ENCODE measurements around the gene KPNB1.

The KPNB1 gene

GRCh38 chr17:47649153-47649971, at the start of gene KPNB1:
KPNB1 (plus strand) TSS chr17:47649919; CDS start chr17:47650245, 326 bp downstream.
- TF ChIP-seq CTCF (IDR thresholded peaks at IDR 0.05; ENCODE audit: insufficient read depth, missing control alignments), result no peak
- DNase-seq (ENCODE audit: insufficient read length, low spot score) (no peak), FAIRE-seq (no peak)

DNA sequence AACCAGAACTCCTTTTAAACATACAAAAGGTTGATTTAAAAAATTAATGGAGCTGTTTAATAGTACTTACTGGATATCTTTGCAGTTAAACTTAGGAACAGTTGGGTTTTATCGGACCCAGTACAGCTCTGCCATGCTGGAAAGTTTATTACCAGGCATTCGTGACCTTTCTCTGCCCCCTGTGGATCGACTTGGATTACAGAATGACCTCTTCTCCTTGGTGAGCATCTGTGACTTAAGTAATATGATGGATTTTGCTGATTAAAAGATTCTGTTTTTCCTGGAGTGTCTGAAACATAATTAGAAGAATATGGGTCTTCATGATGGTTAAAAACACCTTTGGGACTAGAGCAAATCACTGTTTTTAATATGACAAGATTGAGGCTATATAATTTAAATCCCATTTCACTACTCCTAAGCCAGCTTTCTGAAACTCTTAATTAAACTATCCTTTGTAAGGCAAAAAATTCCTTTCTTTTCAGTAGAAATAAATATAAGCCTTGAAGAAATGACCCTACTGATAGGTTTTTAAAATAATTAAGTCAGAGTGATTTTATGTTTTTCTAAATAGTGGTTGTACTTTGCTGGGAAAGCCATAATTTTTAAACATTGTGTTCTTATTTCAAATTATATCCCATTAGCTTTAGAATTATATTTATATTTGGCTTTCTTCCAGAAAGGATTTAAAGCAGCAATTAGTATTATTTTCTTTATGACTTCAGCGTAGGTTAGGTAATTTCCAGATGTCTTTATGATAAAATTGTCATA, 45.7 kb upstream of the KPNB1 start:
- TF ChIP-seq CTCF (IDR thresholded peaks at IDR 0.05; ENCODE audit: insufficient read depth, missing control alignments), result peak; percentile 17
- DNase-seq (ENCODE audit: insufficient read length, low spot score) (no peak), FAIRE-seq (no peak)

DNA sequence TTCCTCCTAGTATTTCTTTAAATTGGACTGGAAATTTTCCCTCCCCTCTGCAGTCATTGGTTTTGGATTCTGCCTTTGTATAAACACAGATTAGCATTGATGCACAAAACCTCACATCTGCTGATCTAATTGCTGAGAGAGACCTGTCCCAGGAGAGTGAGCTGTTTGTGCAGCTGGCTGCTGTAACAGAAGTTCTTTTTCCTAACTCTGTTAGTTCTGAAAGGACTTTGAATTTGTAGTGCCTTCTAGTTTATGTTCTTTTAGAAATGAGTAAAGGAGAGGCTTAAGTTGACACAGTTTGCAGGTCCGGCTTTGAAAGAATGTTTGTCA, 45.2 kb upstream of the KPNB1 start:
- no peak for FAIRE-seq
- no peak for TF ChIP-seq CTCF (IDR thresholded peaks at IDR 0.05; ENCODE audit: insufficient read depth, missing control alignments)
- DNase-seq (ENCODE audit: insufficient read length, low spot score), result no peak

GRCh38 chr17:47605011-47605410, 44.7 kb upstream of the KPNB1 start:
- TF ChIP-seq CTCF (IDR thresholded peaks at IDR 0.05; ENCODE audit: insufficient read depth, missing control alignments), result no peak
- FAIRE-seq, result no peak
- DNase-seq (ENCODE audit: insufficient read length, low spot score), result no peak

- no peak for DNase-seq (ENCODE audit: insufficient read length, low spot score)
- no peak for TF ChIP-seq CTCF (IDR thresholded peaks at IDR 0.05; ENCODE audit: insufficient read depth, missing control alignments)
- FAIRE-seq, result no peak
Observed at GRCh38 chr17:47607481-47607880, 42.2 kb upstream of the KPNB1 start.

DNA sequence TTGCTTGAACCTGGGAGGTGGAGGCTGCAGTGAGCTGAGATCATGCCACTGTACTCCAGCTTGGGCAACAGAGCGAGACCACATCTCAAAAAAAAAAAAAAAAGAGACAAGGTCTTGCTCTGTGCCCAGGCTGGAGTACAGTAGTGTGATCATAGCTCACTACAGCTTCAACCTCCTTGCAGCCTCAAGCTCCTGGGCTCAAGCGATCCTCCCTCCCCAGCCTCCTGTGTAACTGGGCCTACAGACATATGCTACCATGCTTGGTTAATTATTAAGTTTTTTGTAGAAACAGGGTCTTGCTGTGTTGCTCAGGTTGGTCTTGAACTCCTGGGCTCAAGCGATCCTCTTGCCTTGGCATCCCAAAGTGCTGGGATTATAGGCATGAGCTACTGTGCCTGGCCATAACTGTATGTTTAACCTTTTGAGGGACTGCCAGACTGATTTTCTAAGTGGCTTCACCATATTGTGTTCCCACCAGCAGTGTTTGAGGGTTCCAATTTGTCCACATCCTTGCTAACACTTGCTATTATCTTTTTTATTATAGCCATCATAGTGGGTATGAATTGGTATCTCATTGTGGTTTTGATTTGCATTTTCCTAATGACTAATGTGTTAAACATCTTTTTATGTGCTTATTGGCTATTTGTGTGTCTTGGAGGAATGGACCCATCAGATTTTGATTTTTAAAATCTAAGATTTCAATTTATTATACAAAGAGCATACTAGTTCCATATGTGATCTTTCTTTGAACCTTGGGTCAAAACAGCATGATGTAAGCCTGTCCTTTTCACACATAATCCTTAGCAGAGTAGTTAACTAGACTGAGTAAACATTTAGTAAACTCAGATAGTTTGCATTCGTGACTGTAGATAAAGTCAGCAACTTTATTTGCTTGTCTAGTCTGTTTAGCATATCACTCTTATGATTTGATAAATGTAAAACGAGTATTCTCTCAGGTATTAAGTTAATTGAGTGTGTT, 38.1 kb upstream of the KPNB1 start:
- no peak for TF ChIP-seq CTCF (IDR thresholded peaks at IDR 0.05; ENCODE audit: insufficient read depth, missing control alignments)
- DNase-seq (ENCODE audit: insufficient read length, low spot score), result no peak
- no peak for FAIRE-seq
